H1 (cell line): ENCODE measurements around the gene EHBP1. TPM values are rescaled to one million over a fixed set of nuclear protein-coding genes. Genes with fewer than 3 reads are reported as not detected.

Source experiments
- CTCF ChIA-PET: fragments of 300-600 bp; sonication (Branson Sonifier 250); formaldehyde crosslinking; loops from one replicate; lab custom pipeline; 2021; ENCODE audit not compliant: partially characterized antibody; lab: Charles Lee
- POLR2A ChIA-PET: fragments of 300-600 bp; sonication (Branson Sonifier 250); formaldehyde crosslinking; loops from one replicate; lab custom pipeline; 2021; ENCODE audit warnings: inconsistent platforms; ENCODE audit not compliant: partially characterized antibody; lab: Charles Lee
- DNase-seq, 2 experiments: peaks; one replicate each; pipeline versions ENCODE4 v3.0.0 to v3.0.0-alpha.2; 2010 to 2022; ENCODE audit warnings: low spot score in 2 of 2, low read depth in 1 of 2, mixed read lengths in 1 of 2
- FAIRE-seq: peaks from 2 replicates; lab custom pipeline; 2011; peaks lifted over from hg19 to GRCh38; lab: Jason Lieb, UNC
- H2AFZ ChIP-seq: 2 replicates; pipeline ENCODE4 v1.8.1; 2012; ENCODE audit warnings: low read length, inconsistent platforms
- H2AK5ac ChIP-seq: 2 replicates; pipeline ENCODE4 v1.6.1; 2013; ENCODE audit warnings: low read depth, low read length
- H2BK120ac ChIP-seq: replicated peaks from 2 replicates; pipeline ENCODE3; 2013; ENCODE audit warnings: low read depth, low read length, inconsistent platforms
- H2BK12ac ChIP-seq: 2 replicates; pipeline ENCODE4 v1.6.1; 2013; ENCODE audit warnings: low read depth, low read length
- H2BK15ac ChIP-seq: 2 replicates; pipeline ENCODE4 v1.6.1; 2013; ENCODE audit warnings: low read length
- H2BK20ac ChIP-seq: 2 replicates; pipeline ENCODE4 v1.6.1; 2013; ENCODE audit warnings: low read length
- H2BK5ac ChIP-seq: 2 replicates; pipeline ENCODE4 v1.6.1; 2013; ENCODE audit warnings: low read depth, low read length
- H3K14ac ChIP-seq: 2 replicates; pipeline ENCODE4 v1.6.1; 2013; ENCODE audit warnings: inconsistent platforms; ENCODE audit not compliant: insufficient read length
- H3K18ac ChIP-seq: 2 replicates; pipeline ENCODE4 v1.6.1; 2013; ENCODE audit warnings: low read length; ENCODE audit errors: extremely low read depth
- H3K23ac ChIP-seq: 2 replicates; pipeline ENCODE4 v1.6.1; 2013; ENCODE audit warnings: inconsistent platforms; ENCODE audit not compliant: insufficient read length
- H3K23me2 ChIP-seq: 2 replicates; pipeline ENCODE4 v1.6.1; 2013; ENCODE audit warnings: low read depth, low read length
- H3K27ac ChIP-seq: 2 replicates; pipeline ENCODE4 v1.6.1; 2011; ENCODE audit warnings: low read depth, low read length, inconsistent platforms
- H3K27me3 ChIP-seq, 4 experiments: replicated peaks in 1 of 4; 1 replicate in 1 of 4; 2 replicates in 3 of 4; pipeline versions ENCODE4 v1.6.1 to v1.8.1; 2011 to 2013; ENCODE audit warnings: low read length in 3 of 4, mild to moderate bottlenecking in 3 of 4, inconsistent platforms in 2 of 4, mixed read lengths in 2 of 4, moderate library complexity in 1 of 4; ENCODE audit not compliant: control insufficient read depth in 3 of 4, insufficient read depth in 3 of 4; ENCODE audit errors: extremely low read depth in 1 of 4
- H3K36me3 ChIP-seq, 4 experiments: 2 replicates each; pipeline versions ENCODE4 v1.6.1 to v1.8.1; 2011 to 2013; ENCODE audit warnings: mild to moderate bottlenecking in 4 of 4, low read length in 3 of 4, moderate library complexity in 2 of 4, control low read depth in 1 of 4, inconsistent platforms in 1 of 4; ENCODE audit not compliant: insufficient read depth in 4 of 4, control insufficient read depth in 2 of 4
- H3K4ac ChIP-seq: replicated peaks from 2 replicates; pipeline ENCODE3; 2013; ENCODE audit warnings: low read length, low read depth, mixed read lengths, inconsistent platforms; ENCODE audit not compliant: insufficient read length
- H3K4me1 ChIP-seq, 4 experiments: replicated peaks in 1 of 4; 1 replicate in 1 of 4; 2 replicates in 3 of 4; pipeline versions ENCODE4 v1.6.1 to v1.8.1; 2011 to 2013; ENCODE audit warnings: low read length in 3 of 4, inconsistent platforms in 2 of 4, mixed read lengths in 1 of 4; ENCODE audit not compliant: insufficient read depth in 4 of 4, control insufficient read depth in 3 of 4
- H3K4me2 ChIP-seq, 2 experiments: 2 replicates each; pipeline versions ENCODE4 v1.6.1 to v1.8.1; 2011 to 2013; ENCODE audit warnings: low read depth in 2 of 2, low read length in 2 of 2, control low read depth in 1 of 2, inconsistent platforms in 1 of 2, mild to moderate bottlenecking in 1 of 2; ENCODE audit not compliant: insufficient read depth in 1 of 2
- H3K4me3 ChIP-seq, 4 experiments: fragments of 200-600, 300-600 bp in 1 of 4; sonication (generic), shearing (Covaris generic), sonication (Bioruptor Twin) in 1 of 4; 2 replicates each; pipeline versions ENCODE4 v1.5.1 to v1.8.1; 2011 to 2016; ENCODE audit warnings: low read length in 4 of 4, low read depth in 3 of 4, control low read depth in 2 of 4, inconsistent platforms in 2 of 4, mild to moderate bottlenecking in 2 of 4, mixed read lengths in 1 of 4, moderate library complexity in 1 of 4; ENCODE audit not compliant: insufficient read depth in 2 of 4; ENCODE audit errors: extremely low read depth in 1 of 4
- H3K56ac ChIP-seq: replicated peaks from 2 replicates; pipeline ENCODE3; 2013; ENCODE audit warnings: low read depth, mild to moderate bottlenecking, mixed read lengths, low read length, inconsistent platforms; ENCODE audit not compliant: insufficient read length
- H3K79me1 ChIP-seq: 2 replicates; pipeline ENCODE4 v1.6.1; 2013; ENCODE audit warnings: low read depth, low read length, control low read depth
- H3K79me2 ChIP-seq, 2 experiments: 2 replicates each; pipeline versions ENCODE4 v1.6.1 to v1.8.1; 2012 to 2013; ENCODE audit warnings: low read length in 2 of 2, mild to moderate bottlenecking in 2 of 2, inconsistent platforms in 1 of 2; ENCODE audit not compliant: insufficient read depth in 2 of 2, control insufficient read depth in 1 of 2
- H3K9ac ChIP-seq, 4 experiments: replicated peaks in 1 of 4; 1 replicate in 1 of 4; 2 replicates in 3 of 4; pipeline versions ENCODE4 v1.6.1 to v1.8.1; 2011 to 2013; ENCODE audit warnings: low read depth in 3 of 4, low read length in 3 of 4, control low read depth in 2 of 4, mild to moderate bottlenecking in 2 of 4, moderate library complexity in 2 of 4, inconsistent platforms in 1 of 4; ENCODE audit errors: extremely low read depth in 1 of 4
- H3K9me3 ChIP-seq, 2 experiments: 2 replicates each; pipeline versions ENCODE4 v1.6.1 to v1.8.1; 2012 to 2013; ENCODE audit warnings: mild to moderate bottlenecking in 2 of 2, moderate library complexity in 2 of 2, control low read depth in 1 of 2, inconsistent platforms in 1 of 2, low read depth in 1 of 2, low read length in 1 of 2, mixed read lengths in 1 of 2; ENCODE audit not compliant: insufficient read depth in 2 of 2
- H4K20me1 ChIP-seq, 2 experiments: replicated peaks in 1 of 2; 2 replicates each; pipeline versions ENCODE3 to v1.8.1; 2011 to 2013; ENCODE audit warnings: inconsistent platforms in 2 of 2, low read length in 2 of 2, mild to moderate bottlenecking in 1 of 2; ENCODE audit not compliant: insufficient read depth in 2 of 2, control insufficient read depth in 1 of 2
- H4K5ac ChIP-seq: 2 replicates; pipeline ENCODE4 v1.6.1; 2013; ENCODE audit warnings: low read length, low read depth, mixed read lengths, inconsistent platforms; ENCODE audit not compliant: insufficient read length
- H4K8ac ChIP-seq: 2 replicates; pipeline ENCODE4 v1.8.0; 2013; ENCODE audit warnings: mild to moderate bottlenecking, moderate library complexity, low read length, inconsistent platforms; ENCODE audit not compliant: insufficient read depth; ENCODE audit errors: extremely low read depth
- H4K91ac ChIP-seq: replicated peaks from 2 replicates; pipeline ENCODE3; 2013; ENCODE audit warnings: low read length, mixed read lengths, inconsistent platforms; ENCODE audit not compliant: insufficient read length
- EP300 ChIP-seq, 2 experiments: IDR thresholded peaks; 1 replicate in 1 of 2; 2 replicates in 1 of 2; pipeline ENCODE4 v1.6.1; 2011 to 2012; ENCODE audit warnings: low read depth in 2 of 2, low read length in 2 of 2, mild to moderate bottlenecking in 2 of 2, borderline replicate concordance in 1 of 2, inconsistent platforms in 1 of 2, moderate library complexity in 1 of 2
- FOSL1 ChIP-seq: IDR thresholded peaks from 2 replicates; pipeline ENCODE4 v1.6.1; 2011; ENCODE audit warnings: mild to moderate bottlenecking, low read depth, low read length, moderate library complexity; ENCODE audit not compliant: insufficient read depth
- PHF8 ChIP-seq: fragments of 200-600 bp; sonication (generic); conservative IDR thresholded peaks from 2 replicates; pipeline ENCODE4 v1.7.1; 2012; ENCODE audit warnings: low read depth, mild to moderate bottlenecking, inconsistent platforms, low read length, moderate library complexity
- SIRT6 ChIP-seq: IDR thresholded peaks from one replicate; pipeline ENCODE4 v1.7.1; 2012; ENCODE audit warnings: low read length, inconsistent platforms
- SP2 ChIP-seq: IDR thresholded peaks from 2 replicates; pipeline ENCODE4 v1.6.1; 2012; ENCODE audit warnings: mild to moderate bottlenecking, low read length, inconsistent platforms
- TAF1 ChIP-seq: IDR thresholded peaks from 2 replicates; pipeline ENCODE4 v1.6.1; 2011; ENCODE audit warnings: mild to moderate bottlenecking, low read depth, low read length
- WGBS, 2 experiments: shearing (Covaris generic) in 1 of 2; methylation state at CpG; one replicate each; pipeline versions ENCODE4 v1.1.6 to v1.1.7; 2013 to 2015; ENCODE audit warnings: low lambda C conversion rate in 2 of 2, mixed read lengths in 2 of 2, inconsistent platforms in 1 of 2, low coverage in 1 of 2, missing lambda C conversion rate in 1 of 2; ENCODE audit not compliant: insufficient replicate concordance in 2 of 2, insufficient coverage in 1 of 2, insufficient read length in 1 of 2; ENCODE audit errors: extremely low coverage in 1 of 2, missing lambda C conversion rate in 1 of 2; 5-methylcytosine and 5-hydroxymethylcytosine counted together
- polyA plus RNA-seq, 7 experiments: library from polyadenylated mRNA; depleted of rRNA in 3 of 7; stranded (reverse) in 5 of 7; unstranded in 2 of 7; fragments of >200 nt in 5 of 7; fragments of 200-250 nt in 2 of 7; gene quantifications; 1 replicate in 5 of 7; 2 replicates in 1 of 7; 4 replicates in 1 of 7; pipeline versions ENCODE4 v1.2.1 to v1.2.3, GENCODE V29; 2011 to 2013; ENCODE audit warnings: missing spikeins in 2 of 7, mixed read lengths in 2 of 7
- total RNA-seq: library from RNA; stranded (reverse); fragmentation: NEBNext Ultra II Directional; extraction: Animal tissue kit (Norgen Biotek cat#: 25700); gene quantifications from 2 replicates; pipeline ENCODE4 v1.2.1, GENCODE V29; 2021

EHBP1 gene
- total and polyA plus RNA-seq, 2 of the 8 experiments (the other 6 are each of a cell fraction or from before 2014, with no cell fraction given): 12.0 to 64.1 TPM

GRCh38 chr2:62760026-62760425 is 54.5 kb downstream of the EHBP1 start:
- Histone ChIP-seq H3K4me2 (no peak overlapping the region), H2BK5ac (no peak overlapping the region), H3K27me3 (no peaks in the 10 kb centered on the region), H2BK20ac (no peak overlapping the region), H3K23ac (no peak overlapping the region), H3K79me1 (no peaks in the 10 kb centered on the region; the same call in none of the 2 replicates), H3K36me3 (peaks cover 0 to 3% (median under 1%) of the 10 kb centered on the region in 4 experiments; a peak in 2 of 8 replicates), H2AK5ac (no peak overlapping the region), H3K4me1 (no peaks in the 10 kb centered on the region), H2BK15ac (no peak overlapping the region), H3K9me3 (peaks cover 1% of the 10 kb centered on the region in 2 experiments), H3K14ac (no peak overlapping the region), H3K23me2 (no peaks in the 10 kb centered on the region), H3K79me2 (peaks cover 0 to 38% of the 10 kb centered on the region in 2 experiments; a peak in 2 of 4 replicates), H3K27ac (no peak overlapping the region), H2BK120ac (no peak overlapping the region), H4K20me1 (no peaks in the 10 kb centered on the region), H3K18ac (no peak overlapping the region), H3K4me3 (no peak overlapping the region), H3K4ac (no peak overlapping the region), H2BK12ac (no peak overlapping the region), H4K5ac (no peak overlapping the region), H3K56ac (no peak overlapping the region), H2AFZ (no peak overlapping the region), H4K91ac (no peak overlapping the region), H3K9ac (no peak overlapping the region), H4K8ac (no peak overlapping the region)
- FAIRE-seq: no peak
- WGBS, 2 experiments: 94% methylated on average over 2 of the region's 2 CpGs; no CpG with 5 or more reads in 1 of the 2 experiments
- DNase-seq: no peak
- ChIA-PET CTCF (interaction anchor here (0.6 to 1.0 kb wide), 2 partner anchors 14 to 303 kb away, joined by 4 to 6 read pairs; no protein-coding TSS in a partner anchor), POLR2A (no interaction called here)
- no peak for TF ChIP-seq FOSL1
- no peak for TF ChIP-seq SP2
- no peak for TF ChIP-seq SIRT6
- TF ChIP-seq EP300 (IDR thresholded peaks at IDR 0.05; ENCODE audit: borderline replicate concordance in 1 of 2, low read depth in 2 of 2, low read length in 2 of 2): no peak
- TF ChIP-seq TAF1: no peak
- TF ChIP-seq PHF8: no peak
